ENCODE measurements around the gene HOXA6. TPM values are rescaled to one million over a fixed set of nuclear protein-coding genes. Genes with fewer than 3 reads are reported as not detected.

Gene HOXA6
- total and polyA plus RNA-seq, 4 donors, result 0.97 to 7.6 (median 6.3) TPM; not detected in 1

- H3K4me1 ChIP-seq (ENCODE audit: control insufficient read depth in 1 of 2, insufficient read depth in 2 of 2, low read length in 2 of 2), result no peaks in the 10 kb centered on the region
These were observed 29.6 kb downstream of the HOXA6 start for GRCh38 chr7:27117887-27118491.

GRCh38 chr7:27116962-27117886 is 30.4 kb downstream of the HOXA6 start:
- no peak for DNase-seq
- Histone ChIP-seq H3K4me1 (ENCODE audit: control insufficient read depth in 1 of 2, insufficient read depth in 2 of 2, low read length in 2 of 2) (no peaks in the 10 kb centered on the region), H3K27me3 (ENCODE audit: control insufficient read depth in 1 of 2, insufficient read depth in 2 of 2, low read length in 1 of 2) (no peaks in the 10 kb centered on the region), H3K4me3 (ENCODE audit: low read length in 2 of 2) (peak overlapping the region; percentile 53 to 64), H3K9me3 (ENCODE audit: control insufficient read depth, low read length) (no peaks in the 10 kb centered on the region), H3K27ac (ENCODE audit: low read depth in 1 of 2, low read length in 2 of 2) (peak overlapping the region; percentile 70 to 72), H3K36me3 (ENCODE audit: control insufficient read depth in 1 of 2, insufficient read depth in 2 of 2, low read length in 1 of 2) (no peaks in the 10 kb centered on the region)
- intact Hi-C loops (cut with DNase I), result loop anchor here in 1 of 2 donors (2.0 kb wide), 1 partner anchor 20 kb away; no protein-coding TSS in a partner anchor
- 7 to 10% methylated on average over 12 of the region's 12 CpGs for WGBS, 2 donors
- no peak for ATAC-seq (ENCODE audit: low FRiP score)

More at GRCh38 chr7:27117887-27118491, 29.6 kb downstream of the HOXA6 start:
- Histone ChIP-seq H3K27ac (ENCODE audit: low read depth in 1 of 2, low read length in 2 of 2) (peak overlapping the region; percentile 11 to 70), H3K36me3 (ENCODE audit: control insufficient read depth in 1 of 2, insufficient read depth in 2 of 2, low read length in 1 of 2) (no peaks in the 10 kb centered on the region), H3K4me3 (ENCODE audit: low read length in 2 of 2) (peak overlapping the region; percentile 53 to 64), H3K27me3 (ENCODE audit: control insufficient read depth in 1 of 2, insufficient read depth in 2 of 2, low read length in 1 of 2) (no peaks in the 10 kb centered on the region), H3K9me3 (ENCODE audit: control insufficient read depth, low read length) (no peaks in the 10 kb centered on the region)
- intact Hi-C loops (cut with DNase I), result loop anchor here in 1 of 2 donors (2.0 kb wide), 1 partner anchor 21 kb away; no protein-coding TSS in a partner anchor
- no peak for ATAC-seq (ENCODE audit: low FRiP score)
- 1 to 8% methylated on average over 19 of the region's 19 CpGs for WGBS, 2 donors
- peak in 1 of 2 donors; percentile 51 for DNase-seq

GRCh38 chr7:27116031-27116961 is 31.3 kb downstream of the HOXA6 start:
- no peaks in the 10 kb centered on the region for H3K4me1 ChIP-seq (ENCODE audit: control insufficient read depth in 1 of 2, insufficient read depth in 2 of 2, low read length in 2 of 2)
- H3K36me3 ChIP-seq (ENCODE audit: control insufficient read depth in 1 of 2, insufficient read depth in 2 of 2, low read length in 1 of 2), result no peaks in the 10 kb centered on the region
- H3K27ac ChIP-seq (ENCODE audit: low read depth in 1 of 2, low read length in 2 of 2), result peak overlapping the region; percentile 72 to 89
- WGBS, 2 donors, result 5 to 9% methylated on average over 20 of the region's 20 CpGs
- DNase-seq (no peak), ATAC-seq (ENCODE audit: low FRiP score) (no peak)
- peak overlapping the region; percentile 53 to 64 for H3K4me3 ChIP-seq (ENCODE audit: low read length in 2 of 2)
- no peaks in the 10 kb centered on the region for H3K9me3 ChIP-seq (ENCODE audit: control insufficient read depth, low read length)
- H3K27me3 ChIP-seq (ENCODE audit: control insufficient read depth in 1 of 2, insufficient read depth in 2 of 2, low read length in 1 of 2), result no peaks in the 10 kb centered on the region
- intact Hi-C loops (cut with DNase I), result loop anchor here in 1 of 2 donors (2.0 kb wide), 1 partner anchor 19 kb away; no protein-coding TSS in a partner anchor

- Histone ChIP-seq H3K9me3 (ENCODE audit: control insufficient read depth, low read length) (no peaks in the 10 kb centered on the region), H3K4me1 (ENCODE audit: control insufficient read depth in 1 of 2, insufficient read depth in 2 of 2, low read length in 2 of 2) (no peaks in the 10 kb centered on the region), H3K27me3 (ENCODE audit: control insufficient read depth in 1 of 2, insufficient read depth in 2 of 2, low read length in 1 of 2) (no peaks in the 10 kb centered on the region), H3K36me3 (ENCODE audit: control insufficient read depth in 1 of 2, insufficient read depth in 2 of 2, low read length in 1 of 2) (no peaks in the 10 kb centered on the region), H3K27ac (ENCODE audit: low read depth in 1 of 2, low read length in 2 of 2) (peak overlapping the region; percentile 72 to 89), H3K4me3 (ENCODE audit: low read length in 2 of 2) (peak overlapping the region; percentile 53 to 64)
- intact Hi-C loops (cut with DNase I), result loop anchor here in 1 of 2 donors (2.0 kb wide), 2 partner anchors 19 to 1259 kb away; no protein-coding TSS in a partner anchor
- ATAC-seq (ENCODE audit: low FRiP score) (no peak), DNase-seq (peak in 1 of 2 donors; percentile 57)
- 4 to 7% methylated on average over 44 to 45 of the region's 45 CpGs for WGBS, 2 donors
These were observed 32.1 kb downstream of the HOXA6 start for GRCh38 chr7:27115221-27116026.

GRCh38 chr7:27114881-27115220 is 32.7 kb downstream of the HOXA6 start:
- Histone ChIP-seq H3K27me3 (ENCODE audit: control insufficient read depth in 1 of 2, insufficient read depth in 2 of 2, low read length in 1 of 2) (no peaks in the 10 kb centered on the region), H3K27ac (ENCODE audit: low read depth in 1 of 2, low read length in 2 of 2) (peak overlapping the region; percentile 10 to 89), H3K36me3 (ENCODE audit: control insufficient read depth in 1 of 2, insufficient read depth in 2 of 2, low read length in 1 of 2) (no peaks in the 10 kb centered on the region), H3K4me1 (ENCODE audit: control insufficient read depth in 1 of 2, insufficient read depth in 2 of 2, low read length in 2 of 2) (peaks cover 0 to 2% of the 10 kb centered on the region in 2 donors), H3K9me3 (ENCODE audit: control insufficient read depth, low read length) (no peaks in the 10 kb centered on the region), H3K4me3 (ENCODE audit: low read length in 2 of 2) (peak overlapping the region; percentile 53 to 64)
- no peak for ATAC-seq (ENCODE audit: low FRiP score)
- WGBS, 2 donors, result 4 to 5% methylated on average over 6 of the region's 6 CpGs
- intact Hi-C loops (cut with DNase I), result loop anchor here in 1 of 2 donors (2.0 kb wide), 1 partner anchor 1258 kb away; no protein-coding TSS in a partner anchor
- no peak for DNase-seq

- peak overlapping the region; percentile 84 to 94 for H3K4me3 ChIP-seq (ENCODE audit: low read length in 2 of 2)
- ATAC-seq (ENCODE audit: low FRiP score) (peak; percentile 12), DNase-seq (peak; percentile 81 to 88)
- H3K36me3 ChIP-seq (ENCODE audit: control insufficient read depth in 1 of 2, insufficient read depth in 2 of 2, low read length in 1 of 2), result no peaks in the 10 kb centered on the region
- H3K4me1 ChIP-seq (ENCODE audit: control insufficient read depth in 1 of 2, insufficient read depth in 2 of 2, low read length in 2 of 2), result peaks cover 0 to 6% of the 10 kb centered on the region in 2 donors
- no peaks in the 10 kb centered on the region for H3K9me3 ChIP-seq (ENCODE audit: control insufficient read depth, low read length)
- H3K27me3 ChIP-seq (ENCODE audit: control insufficient read depth in 1 of 2, insufficient read depth in 2 of 2, low read length in 1 of 2), result no peaks in the 10 kb centered on the region
- 1 to 5% methylated on average over 25 to 26 of the region's 26 CpGs for WGBS, 2 donors
- intact Hi-C loops (cut with DNase I), result loop anchor here in 1 of 2 donors (2.0 kb wide), 1 partner anchor 1257 kb away; no protein-coding TSS in a partner anchor
- peak overlapping the region; percentile 92 to 95 for H3K27ac ChIP-seq (ENCODE audit: low read depth in 1 of 2, low read length in 2 of 2)
These were observed 33.4 kb downstream of the HOXA6 start for GRCh38 chr7:27113991-27114769.

All from aorta (tissue), 5 donors.